ENCODE measurements around the gene RAB17. TPM values are rescaled to one million over a fixed set of nuclear protein-coding genes. Genes with fewer than 3 reads are reported as not detected.

RAB17 gene
- total and polyA plus RNA-seq, 2 of the 8 experiments (the other 6 are each of a cell fraction or from before 2014, with no cell fraction given), result 42.6 to 83.4 TPM

GRCh38 chr2:237636578-237636977 is 46.0 kb upstream of the RAB17 start:
- WGBS, 2 experiments (ENCODE audit: extremely low coverage in 1 of 2, insufficient coverage in 1 of 2, insufficient read length in 1 of 2, insufficient replicate concordance in 2 of 2, low coverage in 1 of 2, low lambda C conversion rate in 2 of 2, missing lambda C conversion rate in 1 of 2), result 91% methylated on average over 1 of the region's 1 CpG; no CpG with 5 or more reads in 1 of the 2 experiments
- Histone ChIP-seq H3K9ac (replicated peaks in 1 of 4; ENCODE audit: extremely low read depth in 1 of 4, low read depth in 3 of 4, low read length in 3 of 4) (no peak overlapping the region), H3K4me1 (replicated peaks in 1 of 4; ENCODE audit: control insufficient read depth in 3 of 4, insufficient read depth in 4 of 4, low read length in 3 of 4) (no peaks in the 10 kb centered on the region; a peak in 1 of 7 replicates), H3K4me2 (ENCODE audit: insufficient read depth in 1 of 2, low read depth in 2 of 2, low read length in 2 of 2) (no peak overlapping the region), H3K18ac (ENCODE audit: extremely low read depth, low read length) (no peak overlapping the region), H3K36me3 (ENCODE audit: control insufficient read depth in 2 of 4, insufficient read depth in 4 of 4, low read length in 3 of 4) (peaks cover 0 to 4% (median 0%) of the 10 kb centered on the region in 4 experiments; a peak in 2 of 8 replicates), H4K20me1 (replicated peaks in 1 of 2; ENCODE audit: control insufficient read depth in 1 of 2, insufficient read depth in 2 of 2, low read length in 2 of 2) (peaks cover 0 to 3% of the 10 kb centered on the region in 2 experiments), H2BK20ac (ENCODE audit: low read length) (no peak overlapping the region), H3K14ac (ENCODE audit: insufficient read length) (no peak overlapping the region), H3K27me3 (replicated peaks in 1 of 4; ENCODE audit: control insufficient read depth in 3 of 4, extremely low read depth in 1 of 4, insufficient read depth in 3 of 4, low read length in 3 of 4) (no peaks in the 10 kb centered on the region), H3K9me3 (ENCODE audit: insufficient read depth in 2 of 2, low read depth in 1 of 2, low read length in 1 of 2) (peaks cover 2 to 3% of the 10 kb centered on the region in 2 experiments; a peak in 2 of 4 replicates), H4K91ac (replicated peaks; ENCODE audit: insufficient read length, low read length) (no peak overlapping the region), H3K27ac (ENCODE audit: low read depth, low read length) (no peak overlapping the region), H2AK5ac (ENCODE audit: low read depth, low read length) (no peak overlapping the region), H3K23me2 (ENCODE audit: low read depth, low read length) (no peaks in the 10 kb centered on the region), H4K8ac (ENCODE audit: extremely low read depth, insufficient read depth, low read length) (no peak overlapping the region), H2BK5ac (ENCODE audit: low read depth, low read length) (no peak overlapping the region), H2AFZ (ENCODE audit: low read length) (no peak overlapping the region), H3K56ac (replicated peaks; ENCODE audit: insufficient read length, low read depth, low read length) (no peak overlapping the region), H2BK15ac (ENCODE audit: low read length) (no peak overlapping the region), H2BK120ac (replicated peaks; ENCODE audit: low read depth, low read length) (no peak overlapping the region), H2BK12ac (ENCODE audit: low read depth, low read length) (no peak overlapping the region), H3K79me2 (ENCODE audit: control insufficient read depth in 1 of 2, insufficient read depth in 2 of 2, low read length in 2 of 2) (no peaks in the 10 kb centered on the region; a peak in 2 of 4 replicates), H3K4ac (replicated peaks; ENCODE audit: insufficient read length, low read depth, low read length) (no peak overlapping the region), H3K23ac (ENCODE audit: insufficient read length) (no peak overlapping the region), H3K79me1 (ENCODE audit: low read depth, low read length) (peaks cover 6% of the 10 kb centered on the region), H3K4me3 (ENCODE audit: extremely low read depth in 1 of 4, insufficient read depth in 2 of 4, low read depth in 3 of 4, low read length in 4 of 4) (no peak overlapping the region), H4K5ac (ENCODE audit: insufficient read length, low read depth, low read length) (no peak overlapping the region)
- ChIA-PET CTCF (ENCODE audit: partially characterized antibody) (interaction anchor here (1.0 kb wide), 1 partner anchor 24 kb away, joined by 3 read pairs; no protein-coding TSS in a partner anchor), POLR2A (ENCODE audit: partially characterized antibody) (interaction anchor here (1.0 kb wide), 1 partner anchor 11 kb away, joined by 3 read pairs; no protein-coding TSS in a partner anchor)
- FAIRE-seq (no peak), DNase-seq (ENCODE audit: low read depth in 1 of 2, low spot score in 2 of 2) (no peak)
- no peak for TF ChIP-seq RAD21 (IDR thresholded peaks at IDR 0.05 in 1 of 2, conservative IDR thresholded peaks at IDR 0.05 in 1 of 2; ENCODE audit: low read depth in 2 of 2, low read length in 2 of 2)
- TF ChIP-seq EP300 (IDR thresholded peaks at IDR 0.05; ENCODE audit: borderline replicate concordance in 1 of 2, low read depth in 2 of 2, low read length in 2 of 2), result no peak
- no peak for TF ChIP-seq HDAC2 (IDR thresholded peaks at IDR 0.05; ENCODE audit: borderline replicate concordance in 1 of 2, low read depth in 2 of 2, low read length in 2 of 2)
- no peak for TF ChIP-seq TAF7 (optimal IDR thresholded peaks at IDR 0.05; ENCODE audit: borderline replicate concordance, low read depth, low read length)
- TF ChIP-seq BRCA1 (IDR thresholded peaks at IDR 0.05; ENCODE audit: low read depth, low read length), result no peak
- no peak for TF ChIP-seq CHD1 (IDR thresholded peaks at IDR 0.05; ENCODE audit: low read depth, low read length)
- no peak for TF ChIP-seq SIRT6 (IDR thresholded peaks at IDR 0.05; ENCODE audit: low read length)
- no peak for TF ChIP-seq SRF (IDR thresholded peaks at IDR 0.05; ENCODE audit: low read depth, low read length)
- TF ChIP-seq RFX5 (IDR thresholded peaks at IDR 0.05; ENCODE audit: borderline replicate concordance, low read depth, low read length), result no peak
- TF ChIP-seq EZH2 (IDR thresholded peaks at IDR 0.05; ENCODE audit: low read depth, low read length, severe bottlenecking), result no peak
- no peak for TF ChIP-seq YY1 (IDR thresholded peaks at IDR 0.05; ENCODE audit: low read depth, low read length)
- no peak for TF ChIP-seq RNF2 (IDR thresholded peaks at IDR 0.05; ENCODE audit: borderline replicate concordance, low read depth, low read length, missing control alignments, poor library complexity, severe bottlenecking)
- no peak for TF ChIP-seq BCL11A (IDR thresholded peaks at IDR 0.05; ENCODE audit: low read depth in 2 of 2, low read length in 2 of 2)

Data from H1 (cell line).